K562 (cell line): ENCODE results near the gene POR. TPM values are rescaled to one million over a fixed set of nuclear protein-coding genes. Genes with fewer than 3 reads are reported as not detected.

Source experiments
- FOSL1 ChIP-seq: fragments of 200-800 bp; sonication (Bioruptor generic); conservative IDR thresholded peaks from 2 replicates; pipeline ENCODE4 v1.6.1; 2016; ENCODE audit warnings: missing genetic modification characterization, missing compliant biosample characterization
- GABPA ChIP-seq: fragments of 200-800 bp; sonication (Bioruptor generic); conservative IDR thresholded peaks from 2 replicates; pipeline ENCODE4 v1.6.1; 2016; ENCODE audit warnings: low read depth, missing genetic modification characterization, missing compliant biosample characterization
- MTA1 ChIP-seq: fragments of 450-650 bp; IDR thresholded peaks from 2 replicates; pipeline ENCODE4 v1.6.1; 2017; ENCODE audit warnings: borderline replicate concordance
- MTA3 ChIP-seq: fragments of 450-650 bp; formaldehyde crosslinking; IDR thresholded peaks from 2 replicates; pipeline ENCODE4 v1.6.1; 2017; ENCODE audit warnings: mild to moderate bottlenecking, borderline replicate concordance
- NFATC3 ChIP-seq: fragments of 450-650 bp; IDR thresholded peaks from 2 replicates; pipeline ENCODE4 v1.6.1; 2017; ENCODE audit warnings: mild to moderate bottlenecking
- NR2F6 ChIP-seq: fragments of 450-650 bp; formaldehyde crosslinking; IDR thresholded peaks from 2 replicates; pipeline ENCODE4 v1.4.0; 2020; ENCODE audit warnings: mild to moderate bottlenecking
- POU5F1 ChIP-seq: fragments of 150-350 bp; IDR thresholded peaks from 2 replicates; pipeline ENCODE4 v1.6.1; 2014; ENCODE audit warnings: borderline replicate concordance, low read length, low read depth, mild to moderate bottlenecking; ENCODE audit not compliant: partially characterized antibody
- RAD51 ChIP-seq: fragments of 450-650 bp; IDR thresholded peaks from 2 replicates; pipeline ENCODE4 v1.7.1; 2016; ENCODE audit warnings: low read depth, mild to moderate bottlenecking, borderline replicate concordance
- RBM22 ChIP-seq: fragments of 200-400 bp; formaldehyde crosslinking; IDR thresholded peaks from 2 replicates; pipeline ENCODE4 v1.6.1; 2018; ENCODE audit warnings: low read length, low read depth; ENCODE audit not compliant: poor library complexity, severe bottlenecking
- RFX7 ChIP-seq: fragments of 250-450 bp; sonication (Bioruptor Pico); IDR thresholded peaks from 2 replicates; pipeline ENCODE4 v1.5.1; 2021; ENCODE audit warnings: mild to moderate bottlenecking
- SNIP1 ChIP-seq: fragments of 450-650 bp; IDR thresholded peaks from 2 replicates; pipeline ENCODE4 v1.7.1; 2017; ENCODE audit warnings: low read depth, mild to moderate bottlenecking
- XRCC3 ChIP-seq: fragments of 450-650 bp; IDR thresholded peaks from 2 replicates; pipeline ENCODE4 v1.6.1; 2017; ENCODE audit warnings: mild to moderate bottlenecking, moderate library complexity
- ZBTB17 ChIP-seq: fragments of 450-650 bp; formaldehyde crosslinking; IDR thresholded peaks from 2 replicates; pipeline ENCODE4 v1.4.0; 2020; ENCODE audit warnings: mild to moderate bottlenecking
- ZFP1 ChIP-seq: fragments of 450-650 bp; formaldehyde crosslinking; IDR thresholded peaks from 2 replicates; pipeline ENCODE4 v1.4.0; 2020; ENCODE audit warnings: mild to moderate bottlenecking, mixed read lengths
- polyA plus RNA-seq, 8 experiments: library from polyadenylated mRNA; depleted of rRNA in 4 of 8; stranded (reverse) in 5 of 8; unstranded in 3 of 8; fragments of >200 nt; fragmentation: Nextera tagmentation in 2 of 8; fragmentation: Illumina TruSeq in 1 of 8; extraction: Ambion mirVana in 2 of 8; extraction: Trizol in 1 of 8; gene quantifications; 2 replicates each; pipeline versions ENCODE4 v1.2.1 to v1.2.3, GENCODE V29; 2011 to 2014; ENCODE audit warnings: inconsistent platforms in 1 of 8, missing spikeins in 1 of 8
- total RNA-seq, 7 experiments: library from RNA; depleted of rRNA in 6 of 7; stranded (reverse); fragments of >200 nt in 6 of 7; fragmentation: Illumina TruSeq in 2 of 7; extraction: Trizol in 2 of 7; gene quantifications; 2 replicates each; pipeline versions ENCODE4 v1.2.1 to v1.2.3, GENCODE V29; 2011 to 2021; ENCODE audit warnings: low replicate concordance in 1 of 7
- TF ChIP-seq, protein P1 (sequence below): fragments of 250-450 bp; sonication (Bioruptor Pico); IDR thresholded peaks from 2 replicates; pipeline ENCODE4 v1.4.0; 2020; ENCODE audit warnings: borderline replicate concordance
- TF ChIP-seq, protein P2 (sequence below): fragments of 450-650 bp; conservative IDR thresholded peaks from 2 replicates; pipeline ENCODE4 v1.6.1; 2016; ENCODE audit warnings: missing genetic modification characterization, low read depth, mild to moderate bottlenecking, missing compliant biosample characterization, moderate library complexity
- TF ChIP-seq, protein P3 (sequence below): fragments of 250-450 bp; sonication (Bioruptor Pico); IDR thresholded peaks from 2 replicates; pipeline ENCODE4 v1.9.0; 2021; ENCODE audit warnings: mild to moderate bottlenecking
- TF ChIP-seq, protein P4 (sequence below): sonication (generic); formaldehyde crosslinking; IDR thresholded peaks from 2 replicates; pipeline ENCODE4 v1.8.0; 2022; ENCODE audit warnings: missing genetic modification reagents, mild to moderate bottlenecking, borderline replicate concordance
- TF ChIP-seq, protein P5 (sequence below): IDR thresholded peaks from 2 replicates; pipeline ENCODE4 v1.6.1; 2012; ENCODE audit warnings: low read depth, low read length, improper control_type of control experiment, borderline replicate concordance
- TF ChIP-seq, protein P6 (sequence below): fragments of 450-650 bp; IDR thresholded peaks from 2 replicates; pipeline ENCODE4 v1.6.1; 2018; ENCODE audit warnings: mild to moderate bottlenecking, low read depth; ENCODE audit not compliant: partially characterized antibody

POR gene
- total and polyA plus RNA-seq, 9 of the 15 experiments (the other 6 are each of a cell fraction or from before 2014, with no cell fraction given), result 4.7 to 142 (median 40.8) TPM

DNA sequence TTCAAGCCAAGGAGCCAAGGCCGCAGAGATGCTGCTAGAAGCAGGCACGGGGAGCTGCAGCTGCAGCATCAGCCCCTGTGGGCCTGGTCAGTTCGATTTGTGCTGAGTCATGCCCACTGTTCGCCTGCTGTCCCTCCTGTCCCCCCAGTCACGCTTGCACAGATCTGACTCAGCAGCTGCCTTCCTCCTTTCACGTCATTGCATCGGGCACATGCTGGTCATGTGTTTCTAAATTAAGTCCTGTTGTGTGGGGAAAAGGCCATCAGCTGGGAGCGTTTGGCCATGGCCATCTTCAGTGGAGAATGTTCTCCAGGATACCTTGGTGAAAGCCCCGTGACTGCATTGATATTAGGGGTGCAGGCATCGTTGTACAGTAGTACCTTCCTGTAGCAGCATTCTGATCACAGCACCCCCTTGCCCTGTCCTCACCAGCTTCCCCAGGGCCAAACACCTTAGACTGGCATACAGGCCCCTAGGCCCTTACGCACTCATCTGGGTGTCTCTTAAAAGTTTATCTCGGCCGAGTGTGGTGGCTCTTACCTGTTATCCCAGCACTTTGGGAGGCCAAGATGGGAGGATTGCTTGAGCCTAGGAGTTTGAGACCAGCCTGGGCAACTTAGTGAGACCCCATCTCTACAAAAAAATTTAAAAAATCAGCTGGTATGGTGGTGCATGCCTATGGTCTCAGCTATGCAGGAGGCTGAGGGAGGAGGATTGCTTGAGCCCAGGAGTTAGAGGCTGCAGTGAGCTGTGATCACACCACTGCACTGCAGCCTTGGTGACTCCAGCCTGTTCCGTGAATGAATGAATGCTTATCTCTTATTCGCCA lies 23.2 kb downstream of the POR start (continued):
- no peak for TF ChIP-seq ZFP1 (CRISPR knock-in tag)
- TF ChIP-seq GABPA (tag), result peak; percentile 37; the same call in 1 of the 2 replicates
- no peak for TF ChIP-seq RBM22
- TF ChIP-seq, protein P1, sequence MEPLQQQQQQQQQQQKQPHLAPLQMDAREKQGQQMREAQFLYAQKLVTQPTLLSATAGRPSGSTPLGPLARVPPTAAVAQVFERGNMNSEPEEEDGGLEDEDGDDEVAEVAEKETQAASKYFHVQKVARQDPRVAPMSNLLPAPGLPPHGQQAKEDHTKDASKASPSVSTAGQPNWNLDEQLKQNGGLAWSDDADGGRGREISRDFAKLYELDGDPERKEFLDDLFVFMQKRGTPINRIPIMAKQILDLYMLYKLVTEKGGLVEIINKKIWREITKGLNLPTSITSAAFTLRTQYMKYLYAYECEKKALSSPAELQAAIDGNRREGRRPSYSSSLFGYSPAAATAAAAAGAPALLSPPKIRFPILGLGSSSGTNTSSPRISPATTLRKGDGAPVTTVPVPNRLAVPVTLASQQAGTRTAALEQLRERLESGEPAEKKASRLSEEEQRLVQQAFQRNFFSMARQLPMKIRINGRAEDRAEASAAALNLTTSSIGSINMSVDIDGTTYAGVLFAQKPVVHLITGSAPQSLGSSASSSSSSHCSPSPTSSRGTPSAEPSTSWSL (CRISPR knock-in tag), result peak; percentile 63; the same call in 1 of the 2 replicates
- no peak for TF ChIP-seq RFX7 (CRISPR knock-in tag)
- TF ChIP-seq POU5F1, result no peak
- TF ChIP-seq, protein P2, sequence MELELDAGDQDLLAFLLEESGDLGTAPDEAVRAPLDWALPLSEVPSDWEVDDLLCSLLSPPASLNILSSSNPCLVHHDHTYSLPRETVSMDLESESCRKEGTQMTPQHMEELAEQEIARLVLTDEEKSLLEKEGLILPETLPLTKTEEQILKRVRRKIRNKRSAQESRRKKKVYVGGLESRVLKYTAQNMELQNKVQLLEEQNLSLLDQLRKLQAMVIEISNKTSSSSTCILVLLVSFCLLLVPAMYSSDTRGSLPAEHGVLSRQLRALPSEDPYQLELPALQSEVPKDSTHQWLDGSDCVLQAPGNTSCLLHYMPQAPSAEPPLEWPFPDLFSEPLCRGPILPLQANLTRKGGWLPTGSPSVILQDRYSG (tag), result peak; percentile 76; the same call in 1 of the 2 replicates
- TF ChIP-seq, protein P3, sequence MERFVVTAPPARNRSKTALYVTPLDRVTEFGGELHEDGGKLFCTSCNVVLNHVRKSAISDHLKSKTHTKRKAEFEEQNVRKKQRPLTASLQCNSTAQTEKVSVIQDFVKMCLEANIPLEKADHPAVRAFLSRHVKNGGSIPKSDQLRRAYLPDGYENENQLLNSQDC (CRISPR knock-in tag), result no peak
- no peak for TF ChIP-seq NFATC3
- TF ChIP-seq, protein P4, sequence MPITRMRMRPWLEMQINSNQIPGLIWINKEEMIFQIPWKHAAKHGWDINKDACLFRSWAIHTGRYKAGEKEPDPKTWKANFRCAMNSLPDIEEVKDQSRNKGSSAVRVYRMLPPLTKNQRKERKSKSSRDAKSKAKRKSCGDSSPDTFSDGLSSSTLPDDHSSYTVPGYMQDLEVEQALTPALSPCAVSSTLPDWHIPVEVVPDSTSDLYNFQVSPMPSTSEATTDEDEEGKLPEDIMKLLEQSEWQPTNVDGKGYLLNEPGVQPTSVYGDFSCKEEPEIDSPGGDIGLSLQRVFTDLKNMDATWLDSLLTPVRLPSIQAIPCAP, result no peak
- 0 out of 2 replicates have a peak, but pooled peaks have one; percentile 44 for TF ChIP-seq NR2F6 (CRISPR knock-in tag)
- peak; percentile 90; the same call in 1 of the 2 replicates for TF ChIP-seq MTA3
- TF ChIP-seq SNIP1, result no peak
- TF ChIP-seq FOSL1, result peak; percentile 92
- TF ChIP-seq, protein P5, sequence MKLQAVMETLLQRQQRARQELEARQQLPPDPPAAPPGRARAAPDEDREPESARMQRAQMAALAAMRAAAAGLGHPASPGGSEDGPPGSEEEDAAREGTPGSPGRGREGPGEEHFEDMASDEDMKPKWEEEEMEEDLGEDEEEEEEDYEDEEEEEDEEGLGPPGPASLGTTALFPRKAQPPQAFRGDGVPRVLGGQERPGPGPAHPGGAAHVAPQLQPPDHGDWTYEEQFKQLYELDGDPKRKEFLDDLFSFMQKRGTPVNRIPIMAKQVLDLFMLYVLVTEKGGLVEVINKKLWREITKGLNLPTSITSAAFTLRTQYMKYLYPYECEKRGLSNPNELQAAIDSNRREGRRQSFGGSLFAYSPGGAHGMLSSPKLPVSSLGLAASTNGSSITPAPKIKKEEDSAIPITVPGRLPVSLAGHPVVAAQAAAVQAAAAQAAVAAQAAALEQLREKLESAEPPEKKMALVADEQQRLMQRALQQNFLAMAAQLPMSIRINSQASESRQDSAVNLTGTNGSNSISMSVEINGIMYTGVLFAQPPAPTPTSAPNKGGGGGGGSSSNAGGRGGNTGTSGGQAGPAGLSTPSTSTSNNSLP, result peak; percentile 47; the same call in 1 of the 2 replicates
- TF ChIP-seq ZBTB17 (CRISPR knock-in tag), result peak; percentile 74
- no peak for TF ChIP-seq XRCC3
- TF ChIP-seq, protein P6, sequence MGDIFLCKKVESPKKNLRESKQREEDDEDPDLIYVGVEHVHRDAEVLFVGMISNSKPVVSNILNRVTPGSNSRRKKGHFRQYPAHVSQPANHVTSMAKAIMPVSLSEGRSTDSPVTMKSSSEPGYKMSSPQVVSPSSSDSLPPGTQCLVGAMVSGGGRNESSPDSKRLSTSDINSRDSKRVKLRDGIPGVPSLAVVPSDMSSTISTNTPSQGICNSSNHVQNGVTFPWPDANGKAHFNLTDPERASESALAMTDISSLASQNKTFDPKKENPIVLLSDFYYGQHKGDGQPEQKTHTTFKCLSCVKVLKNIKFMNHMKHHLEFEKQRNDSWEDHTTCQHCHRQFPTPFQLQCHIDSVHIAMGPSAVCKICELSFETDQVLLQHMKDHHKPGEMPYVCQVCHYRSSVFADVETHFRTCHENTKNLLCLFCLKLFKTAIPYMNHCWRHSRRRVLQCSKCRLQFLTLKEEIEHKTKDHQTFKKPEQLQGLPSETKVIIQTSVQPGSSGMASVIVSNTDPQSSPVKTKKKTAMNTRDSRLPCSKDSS, result no peak
- TF ChIP-seq RAD51, result peak; percentile 83
- TF ChIP-seq MTA1, result peak; percentile 88
